Central memory CD8-positive, alpha-beta T cell (primary cell): ENCODE results near the gene KSR1.

Experiments
- ATAC-seq: fragments of 150-1000 bp; cut with Tn5 transposase; replicated peaks from 2 replicates; pipeline ENCODE4 v1.10.0; 2022; ENCODE audit warnings: mild to moderate bottlenecking, moderate FRiP score, moderate number of reproducible peaks; ENCODE audit not compliant: poor library complexity, severe bottlenecking; ENCODE audit errors: extremely low read depth
- DNase-seq, 2 donors: peaks; one replicate each; pipeline ENCODE4 v3.0.0; 2021; ENCODE audit warnings: low spot score in 2 of 2
- H3K27ac Mint-ChIP-seq: one replicate; pipeline ENCODE4 v1.8.0; 2022; ENCODE audit warnings: low read depth, mild to moderate bottlenecking, moderate library complexity, mixed read lengths
- H3K27me3 Mint-ChIP-seq: one replicate; pipeline ENCODE4 v1.8.0; 2022; ENCODE audit warnings: mixed read lengths
- H3K36me3 Mint-ChIP-seq: one replicate; pipeline ENCODE4 v1.8.0; 2022; ENCODE audit warnings: mild to moderate bottlenecking, moderate library complexity, mixed read lengths; ENCODE audit not compliant: insufficient read depth
- H3K4me1 Mint-ChIP-seq: one replicate; pipeline ENCODE4 v1.8.0; 2022; ENCODE audit warnings: mixed read lengths
- H3K4me3 Mint-ChIP-seq: one replicate; pipeline ENCODE4 v1.8.0; 2022; ENCODE audit warnings: mild to moderate bottlenecking, moderate library complexity, mixed read lengths
- H3K9me3 Mint-ChIP-seq: one replicate; pipeline ENCODE4 v1.8.0; 2022; ENCODE audit warnings: mixed read lengths

Gene KSR1

DNA sequence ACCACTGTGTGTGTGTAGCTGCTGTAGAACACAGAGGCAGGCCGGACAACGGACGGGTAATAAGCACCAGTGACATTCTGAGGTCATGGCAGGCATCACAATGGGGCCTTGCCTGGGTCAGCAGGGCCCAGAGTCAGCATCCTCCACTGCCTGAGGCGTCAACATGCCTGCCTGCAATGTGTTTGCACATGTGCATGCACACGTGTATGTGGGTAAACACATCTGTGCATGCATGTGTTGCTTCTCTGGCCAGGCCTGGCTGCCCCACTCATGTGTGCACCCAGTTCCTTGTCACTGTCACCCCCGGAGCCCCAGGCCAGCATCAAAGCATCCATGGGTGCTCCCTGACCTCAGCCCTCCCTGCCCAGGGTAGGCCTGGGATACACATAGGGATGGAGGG is 218.1 kb downstream of the KSR1 start:
- H3K4me1 Mint-ChIP-seq, result no peaks in the 10 kb centered on the region
- no peak overlapping the region for H3K4me3 Mint-ChIP-seq
- no peak overlapping the region for H3K27ac Mint-ChIP-seq
- DNase-seq (no peak), ATAC-seq (no peak)
- peaks cover under 1% of the 10 kb centered on the region for H3K36me3 Mint-ChIP-seq
- no peaks in the 10 kb centered on the region for H3K9me3 Mint-ChIP-seq
- peaks cover 8% of the 10 kb centered on the region for H3K27me3 Mint-ChIP-seq
